ENCODE measurements around the gene CHTF18.

The CHTF18 gene

GRCh38 chr16:794853-795466, 6.5 kb downstream of the CHTF18 start:
- DNase-seq = no peak

- no peak for DNase-seq
Observed at GRCh38 chr16:795580-796229, 7.3 kb downstream of the CHTF18 start.

- DNase-seq = no peak
Observed at GRCh38 chr16:796296-797119, 8.1 kb downstream of the CHTF18 start.

- peak; percentile 55 for DNase-seq
Observed at GRCh38 chr16:797120-797420, 8.7 kb downstream of the CHTF18 start.

DNA sequence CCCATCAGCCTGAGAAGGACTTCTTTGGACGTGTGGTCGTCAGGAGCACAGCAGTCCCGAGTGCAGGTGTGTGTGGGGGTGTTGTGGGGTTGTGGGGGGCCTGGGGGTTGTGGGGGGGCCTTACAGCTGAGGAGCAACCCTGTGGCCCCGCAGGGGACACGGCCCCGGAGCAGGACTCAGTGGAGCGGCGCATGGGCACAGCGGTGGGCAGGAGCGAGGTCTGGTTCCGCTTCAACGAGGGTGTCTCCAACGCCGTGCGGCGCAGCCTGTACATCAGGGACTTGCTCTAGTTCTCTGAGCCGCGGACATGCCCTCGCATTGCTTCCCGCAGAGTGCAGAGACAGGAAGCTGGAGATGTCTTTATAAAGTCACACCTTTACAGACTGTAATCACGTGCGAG, 9.3 kb downstream of the CHTF18 start:
- no peak for DNase-seq

DNA sequence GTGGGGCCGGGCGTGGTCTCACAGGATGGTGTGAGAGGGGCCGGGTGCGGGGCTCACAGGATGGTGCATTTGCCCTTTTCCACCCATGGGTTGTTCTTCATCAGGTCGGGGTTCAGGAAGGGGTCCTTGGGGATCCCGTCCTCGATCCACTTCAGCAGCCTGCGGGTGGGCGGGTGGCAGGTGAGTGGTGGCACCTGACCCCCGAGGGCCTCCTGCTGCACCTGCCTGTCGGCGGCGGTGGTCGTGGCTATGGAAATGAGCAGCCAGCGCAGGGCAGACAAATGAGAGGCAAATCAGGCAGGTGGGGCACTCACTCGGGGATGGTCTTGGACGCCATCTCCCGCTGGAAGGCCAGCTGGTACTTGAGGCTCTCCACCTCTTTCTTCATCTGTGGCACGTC, 10.2 kb downstream of the CHTF18 start:
- DNase-seq = no peak

DNA sequence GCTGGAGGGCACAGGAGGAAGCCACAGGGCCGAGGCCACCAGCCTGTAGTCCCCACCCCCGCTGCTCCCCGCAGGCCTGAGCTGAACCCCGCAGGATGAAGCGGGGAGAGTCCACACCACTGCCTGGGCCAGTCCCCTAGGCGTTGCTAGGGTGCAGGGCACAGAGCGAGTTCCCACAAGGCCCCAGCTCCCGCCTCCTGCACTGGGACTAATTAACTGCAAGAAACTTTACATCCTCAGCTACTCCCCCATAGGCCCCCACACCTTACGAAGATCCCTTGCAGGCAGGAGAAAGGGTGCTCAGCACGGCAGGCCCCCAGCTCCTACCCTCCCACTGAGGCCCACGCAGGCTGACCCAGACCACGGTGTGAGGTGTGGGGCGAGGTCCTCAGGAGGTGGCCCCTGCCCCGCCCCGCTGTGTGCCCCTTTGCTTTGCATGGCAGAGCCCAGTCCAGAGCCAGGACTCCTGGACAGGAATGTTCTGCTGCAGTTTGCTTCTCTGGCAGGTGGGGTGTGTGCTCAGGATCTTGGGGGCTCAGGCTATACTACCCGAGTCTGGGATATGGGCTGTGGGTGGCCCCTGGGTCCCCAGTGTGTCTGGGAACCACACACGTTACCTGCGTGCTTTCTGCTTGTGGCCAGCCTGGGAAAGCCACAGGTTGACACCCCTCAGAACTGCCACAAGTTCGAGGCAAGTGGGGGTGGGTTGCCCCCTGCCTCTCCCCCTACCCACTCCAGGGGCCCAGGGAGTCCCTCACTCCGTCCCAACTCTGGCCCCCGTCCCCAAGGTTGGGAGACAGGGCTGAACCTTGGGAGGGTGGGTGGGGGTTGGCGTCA, 10.9 kb downstream of the CHTF18 start:
- peak; percentile 25 for DNase-seq

GRCh38 chr16:799948-800833, 11.8 kb downstream of the CHTF18 start, which contains the start of gene GNG13:
GNG13 (minus strand) TSS chr16:800734; CDS start chr16:799077, 1,657 bp downstream.
- peak; percentile 48 for DNase-seq

DNA sequence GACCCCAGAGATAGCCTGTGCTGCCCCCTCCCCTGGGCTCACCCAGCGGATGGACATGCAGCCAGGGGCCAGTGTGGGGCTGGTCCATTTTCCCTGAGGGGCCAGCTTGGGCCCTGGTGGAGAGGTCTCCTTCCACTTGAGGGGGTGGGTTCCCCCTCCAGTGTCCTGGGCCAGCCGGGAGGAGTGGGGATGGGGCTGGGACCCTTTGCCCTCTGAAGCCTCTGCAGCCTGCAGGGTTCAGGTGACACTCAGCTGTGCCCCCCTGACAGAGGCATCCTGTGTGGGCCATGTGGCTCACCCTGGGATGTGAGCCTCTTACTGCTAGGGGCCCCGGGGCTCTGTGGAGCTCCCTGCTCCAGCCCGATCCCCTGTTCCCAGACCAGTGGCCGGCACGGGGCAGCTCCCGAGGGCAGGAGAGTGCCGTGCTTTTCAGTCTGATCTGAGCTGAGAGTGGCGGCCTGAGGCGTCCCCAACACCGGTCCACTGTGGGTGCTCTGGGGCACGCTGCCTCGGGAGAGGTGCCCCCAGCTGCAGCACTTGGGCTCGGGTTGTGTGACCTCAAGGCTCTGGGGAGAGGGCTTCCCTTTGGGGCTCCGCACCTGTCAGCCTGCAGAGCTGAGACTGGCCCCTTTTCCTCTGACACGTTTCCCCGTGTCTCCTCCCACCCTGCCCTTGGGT, 12.6 kb downstream of the CHTF18 start:
- DNase-seq = no peak

DNA sequence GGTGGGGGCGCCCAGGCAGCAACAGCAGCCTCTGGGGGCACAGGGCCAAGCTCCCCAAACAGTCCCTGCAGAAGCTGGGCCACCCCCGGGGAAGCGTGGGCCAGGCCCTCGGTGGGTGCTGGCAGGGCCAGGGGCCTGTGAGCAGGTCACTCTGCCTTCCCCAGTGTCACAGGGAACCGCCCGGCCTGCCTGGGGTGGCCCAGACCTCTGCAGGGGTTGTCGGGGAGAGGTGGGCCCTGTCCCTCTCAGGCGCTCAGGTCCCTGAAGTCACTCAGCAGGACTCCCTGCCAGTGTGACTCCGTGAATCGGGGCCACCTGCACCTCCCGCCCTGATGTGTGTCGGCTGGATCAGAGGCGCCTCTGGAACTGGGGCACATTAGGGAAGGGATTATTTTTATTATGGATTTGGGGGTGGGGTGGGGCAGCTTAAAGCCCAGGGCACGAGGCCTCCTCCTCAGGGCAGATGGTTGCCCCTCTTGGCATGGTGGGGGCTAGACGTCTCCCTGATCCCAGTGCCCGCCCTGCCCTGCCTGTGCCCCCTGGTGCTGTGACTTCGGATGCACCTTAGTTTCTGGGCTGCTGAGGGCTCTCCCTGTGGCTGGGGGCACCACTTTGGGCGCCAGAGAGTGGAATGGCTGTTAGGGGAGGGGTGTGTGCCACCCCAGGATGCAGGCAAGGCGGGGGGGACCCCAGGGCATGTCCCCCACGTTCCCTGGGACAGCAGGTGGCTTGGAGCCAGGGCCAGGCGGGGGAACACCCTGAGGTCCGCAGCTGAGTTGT, 13.4 kb downstream of the CHTF18 start:
- no peak for DNase-seq

DNA sequence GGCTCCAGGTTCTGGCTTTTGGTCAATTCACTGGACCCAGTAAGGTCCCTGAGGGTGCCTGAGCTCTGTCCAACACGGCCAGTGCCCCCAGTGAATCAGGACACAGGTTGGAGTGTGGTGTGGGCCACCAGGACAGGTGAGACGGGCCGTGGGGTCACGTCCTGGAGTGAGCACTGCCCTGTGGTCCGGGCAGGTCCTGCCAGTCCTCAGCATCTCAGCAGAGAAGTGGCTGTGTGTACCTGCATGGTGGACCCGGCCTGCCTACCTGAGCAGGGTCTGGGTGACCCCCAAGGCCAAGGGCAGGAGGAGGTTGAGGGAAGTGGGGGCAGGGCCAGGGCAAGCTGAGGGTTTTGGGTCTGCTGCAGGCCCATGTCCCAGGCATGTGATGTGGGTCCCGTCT, 14.0 kb downstream of the CHTF18 start:
- no peak for DNase-seq

DNA sequence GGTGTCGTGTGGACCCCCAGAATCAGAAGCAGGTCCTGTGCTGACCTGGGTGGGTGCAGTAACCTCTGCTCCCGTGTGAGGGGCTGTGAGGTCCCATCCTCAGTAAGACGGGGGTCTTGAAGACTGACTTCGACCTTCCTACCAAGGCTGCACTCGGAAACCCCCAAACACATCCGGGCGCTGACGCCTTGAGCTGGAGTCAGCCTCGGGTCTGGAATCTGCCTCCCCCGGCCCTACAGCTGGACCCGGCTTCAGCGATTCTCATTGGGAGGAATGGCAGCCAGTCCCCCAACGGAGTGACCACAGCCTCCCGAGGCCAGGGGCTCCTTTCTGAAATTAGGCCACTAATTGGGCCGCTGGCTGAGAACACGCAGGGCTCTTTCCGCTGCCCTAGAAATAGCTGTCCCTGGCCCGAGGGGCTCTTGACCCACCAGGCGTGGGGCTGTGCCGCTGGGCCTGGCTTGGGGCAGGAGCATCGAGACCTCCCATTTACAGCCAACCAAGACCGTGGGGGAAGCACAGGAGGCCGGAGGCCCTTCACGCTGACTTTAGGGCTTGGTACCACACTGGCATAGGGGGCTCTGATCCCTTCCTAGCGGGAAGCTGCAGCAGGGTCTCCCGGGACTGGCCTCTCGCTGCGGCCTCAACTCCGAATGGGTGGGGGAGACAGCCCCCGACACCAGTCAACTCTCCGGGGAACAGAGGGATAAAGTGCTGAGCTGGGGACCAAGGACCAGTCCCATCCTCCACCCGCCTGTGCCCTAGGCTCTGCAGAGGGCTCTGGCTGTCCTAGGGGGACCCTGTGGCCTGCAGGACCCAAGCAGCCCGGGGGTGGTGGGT, 14.7 kb downstream of the CHTF18 start:
- DNase-seq = no peak

DNA sequence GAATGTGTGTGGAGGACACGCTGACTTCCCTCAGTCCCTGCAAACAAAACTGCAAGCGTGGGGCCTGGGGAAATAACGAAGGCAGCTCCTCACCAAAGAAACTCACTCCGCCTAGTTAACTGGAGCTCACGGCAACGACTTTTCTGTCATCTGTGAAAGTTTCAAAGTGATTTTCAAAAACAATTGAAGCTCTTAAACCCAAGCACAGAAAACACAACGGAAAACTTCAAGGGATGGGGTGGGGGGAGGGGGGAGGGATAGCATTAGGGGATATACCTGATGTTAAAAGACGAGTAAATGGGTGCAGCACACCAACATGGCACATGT, 15.3 kb downstream of the CHTF18 start:
- DNase-seq = no peak

DNA sequence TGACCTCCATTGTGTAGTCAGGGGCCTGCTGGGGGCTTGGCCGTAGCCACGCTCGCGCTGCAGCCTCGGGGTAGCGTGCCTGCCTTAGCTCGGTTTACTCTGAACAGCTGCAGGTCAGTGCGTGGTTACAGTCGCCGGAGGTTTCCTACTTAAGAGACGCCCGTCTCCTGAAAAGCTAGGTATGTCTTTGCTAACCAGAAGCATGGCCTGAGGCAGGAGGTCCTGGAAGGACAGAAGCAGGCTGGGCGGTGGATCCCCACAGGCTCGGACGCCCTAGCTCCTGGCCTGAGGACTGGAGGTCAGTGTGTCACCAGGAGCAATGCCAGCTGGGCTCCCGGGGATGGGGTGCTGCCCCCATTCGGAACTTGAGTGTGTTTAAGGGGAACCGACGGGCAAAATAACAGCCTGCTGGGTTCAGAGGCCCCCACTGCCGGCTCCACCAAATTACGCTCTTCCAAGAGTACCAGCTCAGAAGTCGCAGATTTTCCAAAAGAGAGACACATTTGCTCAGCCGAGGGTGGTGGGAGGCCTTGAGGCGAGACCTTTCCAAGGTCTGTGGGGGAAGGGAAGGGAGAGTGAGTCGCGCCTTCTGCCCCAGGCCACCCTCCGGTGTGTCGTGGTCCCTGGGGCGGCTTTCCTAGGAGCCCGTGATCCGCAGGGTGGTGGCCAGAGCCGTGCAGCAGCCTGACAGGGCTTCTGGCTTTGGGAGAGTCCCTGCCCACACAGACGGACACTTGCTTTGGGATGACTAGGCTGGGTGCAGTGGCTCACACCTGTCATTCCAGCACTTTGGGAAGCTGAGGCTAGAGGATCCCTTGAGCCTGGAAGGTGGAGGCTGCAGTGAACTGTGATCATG, 16.0 kb downstream of the CHTF18 start:
- DNase-seq = peak; percentile 55

- no peak for DNase-seq
Observed at GRCh38 chr16:805474-805873, 17.1 kb downstream of the CHTF18 start.

DNA sequence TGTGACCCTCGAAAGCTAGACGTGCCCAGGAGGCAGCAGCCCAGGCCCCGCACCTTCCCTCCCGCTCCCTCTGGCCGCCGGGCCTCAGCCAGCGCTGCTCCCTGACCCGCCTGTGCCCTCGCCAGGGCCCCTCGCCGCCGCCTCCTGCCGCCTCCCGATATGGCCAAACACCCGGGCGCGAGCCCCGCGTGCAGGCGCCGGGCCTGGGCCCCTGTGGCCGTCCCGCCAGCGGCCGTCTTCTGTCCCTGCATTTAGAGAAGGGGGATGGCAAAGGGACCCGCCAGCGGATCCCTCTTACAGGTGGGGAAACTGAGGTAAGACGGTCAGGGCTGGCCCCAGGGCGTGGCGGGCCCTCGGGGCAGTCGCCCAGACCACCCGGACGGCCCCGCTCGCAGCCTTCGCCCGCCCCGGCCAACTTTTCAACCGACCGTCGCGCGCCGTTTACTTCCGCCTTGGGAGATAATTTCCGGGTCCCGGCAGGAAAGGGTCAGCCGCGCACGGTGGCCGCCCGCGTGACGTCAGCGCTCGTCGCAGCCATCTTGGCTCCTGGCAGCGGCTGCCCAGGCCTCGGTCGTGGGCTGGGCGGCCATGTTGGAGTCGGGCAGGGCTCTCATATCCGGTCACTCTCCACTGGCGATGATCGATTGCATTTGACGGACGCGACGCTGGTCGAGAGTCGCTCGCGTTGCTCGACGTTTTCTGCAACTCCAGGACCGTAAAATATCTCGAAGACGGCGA, 19.1 kb downstream of the CHTF18 start:
- peak; percentile 92 for DNase-seq

DNA sequence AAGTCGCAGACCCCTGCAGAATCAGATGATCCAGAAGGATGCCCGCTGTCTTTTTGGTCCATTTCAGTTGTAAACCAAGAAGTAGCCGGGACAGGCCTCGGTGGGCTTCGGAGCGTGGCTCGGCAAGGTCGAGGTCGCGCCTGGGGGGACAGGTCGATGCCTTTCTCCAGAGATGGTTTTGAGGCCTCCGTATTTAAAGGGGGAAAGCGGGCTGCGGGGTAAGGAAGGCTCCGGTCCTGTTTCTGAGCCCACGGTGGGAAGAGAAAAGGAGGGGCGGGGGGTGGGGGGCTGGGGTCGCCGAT, 19.6 kb downstream of the CHTF18 start:
- DNase-seq = no peak

DNA sequence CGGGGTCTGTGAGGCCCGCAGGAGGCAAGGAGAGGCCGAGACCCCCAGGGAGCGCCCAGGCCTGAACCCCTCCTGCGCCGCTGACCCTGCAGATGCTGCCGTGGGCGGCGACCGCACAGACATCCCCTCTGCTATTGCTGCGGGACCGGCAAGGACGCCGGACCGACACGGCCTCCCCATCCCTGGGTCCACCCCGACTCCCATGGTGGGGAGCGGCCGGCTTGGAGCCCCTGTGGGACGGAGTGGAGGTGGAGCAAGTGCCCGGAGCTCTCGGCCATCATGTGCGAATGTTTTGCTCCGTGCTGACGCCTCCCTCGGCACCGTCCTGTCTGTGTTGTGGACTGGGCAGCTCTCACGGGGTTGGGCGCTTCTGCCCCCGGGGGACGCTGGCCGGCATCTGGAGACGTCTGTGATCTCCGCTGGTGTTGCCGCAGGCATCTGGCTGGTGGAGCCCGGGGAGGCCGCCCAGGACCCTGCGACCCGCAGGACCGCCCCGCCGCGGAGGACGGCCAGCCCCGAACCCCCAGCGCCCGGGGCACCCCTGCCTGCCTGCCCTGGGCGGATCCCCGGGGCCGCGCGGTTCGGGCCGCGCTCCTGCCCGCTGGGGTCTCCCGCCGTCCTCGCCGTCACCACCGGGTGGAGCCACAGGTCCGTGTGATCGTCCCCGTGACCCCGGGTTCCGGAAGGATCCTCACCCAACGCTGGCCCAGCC, 24.9 kb downstream of the CHTF18 start:
- peak; percentile 67 for DNase-seq
